GM18873 (cell line): ENCODE results near the gene LMBR1L.

ENCODE experiments used
- ATAC-seq: cut with Tn5 transposase; IDR thresholded peaks from one replicate; pipeline ENCODE4 v1.9.1; 2021; ENCODE audit warnings: mild to moderate bottlenecking, moderate library complexity, moderate number of reproducible peaks; ENCODE audit not compliant: unreplicated experiment, low FRiP score

LMBR1L gene

GRCh38 chr12:49126852-49127763 lies 16.5 kb upstream of the LMBR1L start:
- ATAC-seq: no peak

- ATAC-seq: no peak
Measured at GRCh38 chr12:49121047-49121696, 10.5 kb upstream of the LMBR1L start.

GRCh38 chr12:49111206-49111605 lies 559 bp upstream of the LMBR1L start:
- ATAC-seq: no peak

- no peak for ATAC-seq
Measured at GRCh38 chr12:49109641-49110463, 795 bp downstream of the LMBR1L start.

GRCh38 chr12:49108958-49109404 lies 1.7 kb downstream of the LMBR1L start:
- no peak for ATAC-seq

GRCh38 chr12:49105504-49106084 lies 5.1 kb downstream of the LMBR1L start:
- no peak for ATAC-seq

GRCh38 chr12:49104822-49105221 lies 5.8 kb downstream of the LMBR1L start:
- no peak for ATAC-seq

GRCh38 chr12:49100380-49100779 lies 10.3 kb downstream of the LMBR1L start:
- no peak for ATAC-seq

GRCh38 chr12:49098703-49099102 lies 11.9 kb downstream of the LMBR1L start:
- ATAC-seq: no peak

- ATAC-seq: no peak
Measured at GRCh38 chr12:49098035-49098451, 12.6 kb downstream of the LMBR1L start.

- ATAC-seq: no peak
Measured at GRCh38 chr12:49097381-49097780, 13.3 kb downstream of the LMBR1L start.

GRCh38 chr12:49094975-49095365 lies 15.7 kb downstream of the LMBR1L start:
- ATAC-seq: no peak

- no peak for ATAC-seq
Measured at GRCh38 chr12:49094160-49094974, 16.3 kb downstream of the LMBR1L start, which contains the start of gene DHH. Gene DHH, minus strand, starts transcription at chr12:49094801. Its CDS starts 289 bp downstream, at chr12:49094512.

- ATAC-seq: no peak
Measured at GRCh38 chr12:49093792-49094159, 16.9 kb downstream of the LMBR1L start.

- no peak for ATAC-seq
Measured at GRCh38 chr12:49092816-49093406, 17.7 kb downstream of the LMBR1L start.

GRCh38 chr12:49092086-49092815 lies 18.4 kb downstream of the LMBR1L start:
- no peak for ATAC-seq

GRCh38 chr12:49091836-49092085 lies 18.9 kb downstream of the LMBR1L start:
- no peak for ATAC-seq

- ATAC-seq: no peak
Measured at GRCh38 chr12:49091056-49091835, 19.4 kb downstream of the LMBR1L start.
